Uterus (tissue), 4 donors: ENCODE results near the gene ZAP70. TPM values are rescaled to one million over a fixed set of nuclear protein-coding genes. Genes with fewer than 3 reads are reported as not detected.

ENCODE experiments used
- DNase-seq, 2 donors: peaks; one replicate each; pipeline ENCODE4 v3.0.0-alpha.2; 2019 to 2020
- H3K27ac ChIP-seq, 2 donors: fragments of 200-600 bp; sonication (generic); 1 replicate in 1 of 2; 2 replicates in 1 of 2; pipeline ENCODE4 v1.5.1; 2016 to 2018
- H3K27me3 ChIP-seq, 2 donors: fragments of 200-600 bp; sonication (generic); one replicate each; pipeline ENCODE4 v1.5.1; 2018 to 2019; ENCODE audit warnings: control low read depth in 1 of 2
- H3K36me3 ChIP-seq, 2 donors: fragments of 200-600 bp; sonication (generic); one replicate each; pipeline ENCODE4 v1.5.1; 2019; ENCODE audit warnings: control low read depth in 1 of 2
- H3K4me1 ChIP-seq, 2 donors: fragments of 200-600 bp; sonication (generic); one replicate each; pipeline ENCODE4 v1.5.1; 2018 to 2019; ENCODE audit warnings: control low read depth in 1 of 2
- H3K4me3 ChIP-seq, 2 donors: fragments of 200-600 bp; sonication (generic); 1 replicate in 1 of 2; 2 replicates in 1 of 2; pipeline ENCODE4 v1.5.1; 2018 to 2019; ENCODE audit warnings: mild to moderate bottlenecking in 1 of 2
- H3K9me3 ChIP-seq, 2 donors: fragments of 200-600 bp; sonication (generic); one replicate each; pipeline ENCODE4 v1.5.1; 2019; ENCODE audit warnings: control low read depth in 1 of 2
- CTCF ChIP-seq, 4 experiments: fragments of 200-600 bp in 2 of 4; fragments of 450-650 bp in 2 of 4; sonication (generic) in 2 of 4; IDR thresholded peaks; one replicate each; pipeline ENCODE4 v1.5.1; 2016 to 2019; ENCODE audit warnings: antibody characterized with exemption in 4 of 4, mild to moderate bottlenecking in 2 of 4, moderate library complexity in 1 of 4
- POLR2A ChIP-seq, 2 donors: fragments of 450-650 bp; IDR thresholded peaks; one replicate each; pipeline ENCODE4 v1.6.1; 2016; ENCODE audit warnings: antibody characterized with exemption in 2 of 2, mild to moderate bottlenecking in 1 of 2, moderate library complexity in 1 of 2
- intact Hi-C: fragments of 100-400 bp; cut with DNase I; formaldehyde crosslinking; loops from one replicate; pipeline ENCODE4 v1.15.1; 2023; ENCODE audit warnings: low total_unique reads
- small RNA-seq: library from RNA; depleted of rRNA; stranded (forward); fragments of <200 nt; gene quantifications from one replicate; pipeline ENCODE3, GENCODE V24; 2016
- total RNA-seq, 4 donors: library from RNA; depleted of rRNA in 3 of 4; stranded (reverse); fragments of >200 nt in 3 of 4; gene quantifications; one replicate each; pipeline versions ENCODE4 v1.1.0 to v1.2.4, GENCODE V29; 2014 to 2023
- donor health status: DM: yes; HTN: yes; CAD: no.

ZAP70 gene
- total RNA-seq, 4 donors from 2014 or later: 3.3 to 11.2 (median 5.1) TPM

- H3K4me1 ChIP-seq: no peaks in the 10 kb centered on the region
- H3K27me3 ChIP-seq: no peaks in the 10 kb centered on the region
- DNase-seq: no peak
- TF ChIP-seq POLR2A (IDR thresholded peaks at IDR 0.05): no peak
- TF ChIP-seq CTCF (IDR thresholded peaks at IDR 0.05): no peak
- intact Hi-C loops: no loop called here
- H3K27ac ChIP-seq: no peak overlapping the region
- no peak overlapping the region for H3K4me3 ChIP-seq
- H3K36me3 ChIP-seq: no peaks in the 10 kb centered on the region
- no peaks in the 10 kb centered on the region for H3K9me3 ChIP-seq
Measured at GRCh38 chr2:97781981-97782380, 68.6 kb downstream of the ZAP70 start.

- Histone ChIP-seq H3K27ac (no peak overlapping the region), H3K4me3 (no peak overlapping the region), H3K4me1 (no peaks in the 10 kb centered on the region), H3K27me3 (no peaks in the 10 kb centered on the region), H3K9me3 (no peaks in the 10 kb centered on the region), H3K36me3 (no peaks in the 10 kb centered on the region)
- TF ChIP-seq CTCF (IDR thresholded peaks at IDR 0.05) (no peak), POLR2A (IDR thresholded peaks at IDR 0.05) (no peak)
- DNase-seq: no peak
- intact Hi-C loops: no loop called here
Measured at GRCh38 chr2:97784953-97785352, 71.6 kb downstream of the ZAP70 start.

- TF ChIP-seq POLR2A (IDR thresholded peaks at IDR 0.05): no peak
- TF ChIP-seq CTCF (IDR thresholded peaks at IDR 0.05): no peak
- no peaks in the 10 kb centered on the region for H3K4me1 ChIP-seq
- DNase-seq: no peak
- H3K9me3 ChIP-seq: no peaks in the 10 kb centered on the region
- no peak overlapping the region for H3K27ac ChIP-seq
- no peaks in the 10 kb centered on the region for H3K27me3 ChIP-seq
- H3K36me3 ChIP-seq: no peaks in the 10 kb centered on the region
- intact Hi-C loops: no loop called here
- no peak overlapping the region for H3K4me3 ChIP-seq
Measured at GRCh38 chr2:97785818-97786217, 72.4 kb downstream of the ZAP70 start.

GRCh38 chr2:97788986-97789644 is 75.7 kb downstream of the ZAP70 start:
- intact Hi-C loops: no loop called here
- Histone ChIP-seq H3K27me3 (no peaks in the 10 kb centered on the region), H3K36me3 (no peaks in the 10 kb centered on the region), H3K4me3 (no peak overlapping the region), H3K27ac (no peak overlapping the region), H3K4me1 (no peaks in the 10 kb centered on the region), H3K9me3 (no peaks in the 10 kb centered on the region)
- TF ChIP-seq POLR2A (IDR thresholded peaks at IDR 0.05) (no peak), CTCF (IDR thresholded peaks at IDR 0.05) (no peak)
- DNase-seq: no peak

Small RNA genes within 50 kb of the gene (small RNA-seq; reads per million reads assigned to genes)
- gene RNU4-8P: not detected

Other genes with a start within 250 kb of the ZAP70 start
- 100 to 1,000 TPM in 1 of 4 donors, 10 to 100 TPM in 3; 47.4 to 214 (median 77.3) TPM for gene ANKRD36B, start 123.7 kb upstream of the ZAP70 start, total RNA-seq
- gene COX5B, start 67.5 kb upstream of the ZAP70 start, total RNA-seq: 1,000 to 10,000 TPM in 1 of 4 donors, 100 to 1,000 TPM in 3; 104 to 1,249 (median 289) TPM
- 10 to 100 TPM; 33.2 to 91.2 (median 69.3) TPM for gene ACTR1B, start 49.5 kb upstream of the ZAP70 start, total RNA-seq
- 10 to 100 TPM in 3 of 4 donors, 1 to 10 TPM in 1; 5.4 to 17.9 (median 14.0) TPM for gene C2orf92, start 43.9 kb upstream of the ZAP70 start, total RNA-seq